ENCODE results near the gene GGT6.

GRCh38 chr17:4584101-4584916, 23.9 kb upstream of the GGT6 start, which contains the start of gene SMTNL2:
- TF ChIP-seq CTCF (IDR thresholded peaks at IDR 0.05), result no peak
- no peak for TF ChIP-seq MXI1 (IDR thresholded peaks at IDR 0.05; ENCODE audit: low read depth, low read length)
- no peak for TF ChIP-seq GATA2 (CRISPR knock-in tag; IDR thresholded peaks at IDR 0.05)
- TF ChIP-seq POLR2AphosphoS5 (IDR thresholded peaks at IDR 0.05; ENCODE audit: low read depth, low read length), result no peak
- TF ChIP-seq MAX (IDR thresholded peaks at IDR 0.05; ENCODE audit: low read depth), result no peak
- no peak for TF ChIP-seq RXRA (IDR thresholded peaks at IDR 0.05; ENCODE audit: borderline replicate concordance, low read depth)
- TF ChIP-seq RAD21 (IDR thresholded peaks at IDR 0.05; ENCODE audit: low read length), result no peak
- TF ChIP-seq MEF2A (IDR thresholded peaks at IDR 0.05; ENCODE audit: borderline replicate concordance, low read depth), result no peak
- no peak for TF ChIP-seq SIN3A (IDR thresholded peaks at IDR 0.05; ENCODE audit: borderline replicate concordance, low read depth, low read length)
- no peak for TF ChIP-seq RFX5 (IDR thresholded peaks at IDR 0.05; ENCODE audit: low read length)
- TF ChIP-seq IRF3 (IDR thresholded peaks at IDR 0.05; ENCODE audit: low read depth, low read length), result no peak
- no peak for TF ChIP-seq REST (IDR thresholded peaks at IDR 0.05; ENCODE audit: low read depth, low read length)
- TF ChIP-seq SMC3 (IDR thresholded peaks at IDR 0.05; ENCODE audit: low read depth, low read length), result no peak
- no peak for TF ChIP-seq PBX3 (IDR thresholded peaks at IDR 0.05)

Measured in SK-N-SH (cell line).